HG02588 (cell line): ENCODE data around the gene GP1BB.

Experiments used
- ATAC-seq: cut with Tn5 transposase; IDR thresholded peaks from one replicate; pipeline ENCODE4 v1.9.1; 2021; ENCODE audit warnings: mild to moderate bottlenecking, moderate library complexity; ENCODE audit not compliant: unreplicated experiment

The GP1BB gene

DNA sequence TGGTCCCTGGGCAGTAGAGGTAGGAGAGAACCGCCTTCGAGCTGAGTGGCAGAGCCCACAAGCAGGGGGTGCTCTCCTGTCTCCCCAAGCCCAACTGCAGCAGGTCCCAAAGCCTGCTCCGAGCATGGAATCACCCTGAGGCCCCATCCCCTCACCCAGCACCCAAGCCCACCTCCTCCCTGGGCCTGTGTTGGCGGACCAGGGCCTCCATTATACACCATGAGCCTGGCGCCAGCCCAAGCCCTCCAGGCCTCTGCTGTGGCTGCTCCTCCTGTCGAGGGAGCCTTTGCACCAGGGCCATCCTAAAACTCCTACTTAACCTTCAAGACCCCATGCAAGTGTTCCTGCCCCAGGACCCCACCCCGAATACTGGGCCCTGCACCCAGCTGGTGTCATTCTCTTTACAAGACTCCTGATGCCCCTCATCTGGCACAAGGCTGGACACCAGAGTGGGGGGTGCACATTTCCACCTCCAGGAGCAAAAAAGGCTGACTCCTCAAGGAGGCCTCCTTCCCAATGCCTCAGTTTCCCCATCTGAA is 16.6 kb downstream of the GP1BB start:
- ATAC-seq: no peak

DNA sequence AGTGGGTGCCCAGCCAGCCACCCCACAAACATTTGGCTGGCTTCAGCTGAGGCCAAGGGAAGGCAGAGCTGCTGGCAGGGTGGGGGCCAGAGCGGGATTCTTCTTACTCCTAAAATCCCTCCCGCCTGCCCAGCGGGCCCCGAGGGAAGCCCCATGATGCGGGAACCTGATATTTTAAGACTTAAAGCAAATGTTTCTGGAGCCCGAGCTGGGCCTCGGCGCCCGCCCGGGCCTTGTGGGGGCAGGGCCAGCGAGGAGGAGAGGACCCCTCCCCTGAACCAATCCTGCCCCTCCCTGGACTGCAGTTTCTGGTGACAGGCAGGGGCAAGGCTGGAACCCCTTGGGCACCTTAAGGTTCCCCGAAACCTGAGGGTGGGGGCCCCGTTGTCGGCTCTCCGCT is 17.2 kb downstream of the GP1BB start:
- ATAC-seq: no peak

DNA sequence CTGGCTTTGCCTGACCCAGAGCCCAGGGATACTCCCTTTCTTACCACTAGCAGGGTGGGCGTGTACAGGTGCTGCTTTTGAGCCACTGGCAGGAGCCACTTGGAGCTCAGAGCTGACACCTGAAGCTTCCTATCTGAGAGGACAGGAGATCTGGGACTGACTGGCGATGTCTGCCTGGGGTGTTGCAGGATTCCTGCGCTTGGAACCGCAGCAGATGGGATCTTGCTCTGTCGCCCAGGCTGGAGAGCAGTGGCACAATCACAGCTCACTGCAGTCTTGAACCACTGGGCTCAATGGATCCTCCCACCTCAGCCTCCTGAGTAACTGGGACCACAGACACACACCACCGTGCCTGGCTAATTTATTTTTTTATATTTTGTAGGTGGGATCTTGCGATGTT is 17.7 kb downstream of the GP1BB start:
- no peak for ATAC-seq

DNA sequence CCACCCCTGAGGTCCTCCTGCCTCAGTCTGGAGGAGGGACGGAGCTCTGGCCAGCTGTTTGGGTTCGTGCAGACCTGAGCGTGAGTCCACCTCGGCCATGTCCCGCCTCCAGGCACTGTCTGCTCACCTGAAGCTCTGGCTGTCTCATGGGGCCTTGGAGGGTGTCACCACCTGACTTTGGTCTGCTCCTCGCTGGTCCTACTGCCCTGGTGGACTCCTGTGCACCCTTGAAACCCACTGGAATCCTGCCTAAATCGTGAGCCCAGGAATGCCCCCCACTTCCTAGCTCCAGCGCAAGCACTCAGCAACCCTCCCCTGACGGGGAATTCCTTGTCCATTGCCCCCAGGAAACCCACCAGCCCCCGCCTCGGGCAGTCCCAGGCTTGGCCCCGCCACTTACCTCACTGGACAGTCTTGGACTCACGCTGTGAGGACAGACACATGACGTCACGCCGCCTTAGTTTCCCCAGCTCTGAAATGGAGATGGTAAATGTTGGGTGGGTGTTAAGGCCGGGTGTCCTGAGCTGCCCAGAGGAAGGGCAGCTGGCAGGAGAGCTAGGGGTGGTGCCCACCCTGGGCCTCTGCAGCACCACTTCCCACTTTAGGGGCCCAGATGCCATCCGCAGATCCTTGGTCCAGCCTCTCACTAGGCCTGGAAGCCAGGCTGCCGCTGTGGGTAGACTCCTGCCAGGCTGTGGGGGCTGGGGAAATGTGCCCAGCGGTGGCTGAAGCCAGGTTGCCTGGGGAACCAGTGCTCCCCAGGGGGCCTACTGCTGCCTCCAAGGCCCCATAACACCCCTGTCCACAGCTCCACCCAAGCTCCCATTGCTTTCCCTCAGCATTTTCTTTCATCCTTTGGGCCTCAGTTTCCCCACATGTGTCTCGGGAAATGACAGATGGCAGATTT is 19.1 kb downstream of the GP1BB start:
- ATAC-seq: no peak

DNA sequence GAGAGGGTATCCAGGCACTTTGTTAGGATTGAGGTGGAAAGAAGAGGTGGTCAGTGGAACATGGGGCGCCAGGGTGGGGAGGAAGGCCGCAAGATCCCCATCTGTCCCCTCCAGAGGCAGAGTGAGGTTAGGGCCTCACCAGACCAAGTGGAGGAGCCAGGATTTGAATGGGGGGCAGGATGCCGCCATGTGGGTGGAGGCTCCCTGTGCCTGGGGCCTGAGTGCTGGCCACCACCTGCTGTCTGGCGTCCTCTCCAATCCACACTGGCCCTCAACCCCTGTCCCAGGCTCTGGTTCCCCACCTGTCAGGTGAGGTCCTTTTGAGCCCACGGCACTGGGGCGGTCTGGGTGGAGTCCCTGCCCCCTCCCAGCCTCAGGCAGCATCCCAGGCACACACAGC is 19.7 kb downstream of the GP1BB start:
- no peak for ATAC-seq

DNA sequence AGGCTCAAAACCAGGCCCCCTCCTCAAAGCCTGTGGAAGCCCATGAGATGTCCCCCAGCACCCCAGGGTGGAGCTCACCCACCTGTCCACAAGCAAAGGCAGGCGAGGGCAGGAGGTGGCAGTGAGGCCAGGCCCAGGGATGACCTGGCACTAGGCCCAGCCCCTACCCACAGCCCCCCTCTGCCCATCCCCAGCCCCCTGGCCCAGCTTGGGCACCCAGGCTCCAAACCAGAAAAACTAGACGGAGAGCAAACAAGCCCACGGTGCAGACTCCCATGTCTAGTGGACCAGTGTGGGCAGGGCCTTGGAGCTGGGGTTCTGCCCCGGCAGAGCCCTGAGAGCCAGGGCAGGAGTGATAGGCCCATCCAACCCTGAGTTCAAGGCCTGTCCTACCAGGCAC is 20.3 kb downstream of the GP1BB start:
- ATAC-seq: no peak

DNA sequence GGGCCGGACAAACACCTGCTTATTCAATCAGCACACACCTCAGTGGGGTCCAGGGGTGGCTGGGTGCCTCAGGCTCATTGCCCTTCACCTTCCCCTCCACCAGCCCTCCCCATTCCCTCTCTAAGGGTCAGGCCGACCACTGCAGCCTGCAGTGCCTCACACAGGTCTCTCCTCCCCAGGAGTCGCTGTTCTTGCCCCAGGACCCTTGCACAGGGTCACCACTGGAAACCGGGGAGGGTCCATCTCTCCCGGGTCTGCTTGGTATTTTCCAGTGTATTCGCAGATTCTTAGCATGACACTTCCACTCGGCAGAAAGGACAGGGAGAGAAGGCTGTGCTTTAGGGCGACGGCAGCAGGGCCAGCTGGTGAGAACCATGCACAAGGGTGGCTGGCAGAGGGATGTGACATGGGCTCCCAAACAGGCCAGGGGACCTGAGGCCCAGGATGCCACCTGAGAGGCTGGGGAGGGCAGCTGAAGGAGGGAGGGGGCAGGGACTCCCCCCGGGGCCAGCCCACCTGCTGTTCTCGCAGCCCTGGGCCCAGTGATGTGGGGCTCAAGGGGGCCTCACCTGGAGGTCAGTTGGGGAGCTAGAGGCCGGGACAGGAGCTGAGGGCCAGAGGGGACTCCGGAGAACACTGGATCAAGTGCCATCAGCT is 21.1 kb downstream of the GP1BB start:
- no peak for ATAC-seq

DNA sequence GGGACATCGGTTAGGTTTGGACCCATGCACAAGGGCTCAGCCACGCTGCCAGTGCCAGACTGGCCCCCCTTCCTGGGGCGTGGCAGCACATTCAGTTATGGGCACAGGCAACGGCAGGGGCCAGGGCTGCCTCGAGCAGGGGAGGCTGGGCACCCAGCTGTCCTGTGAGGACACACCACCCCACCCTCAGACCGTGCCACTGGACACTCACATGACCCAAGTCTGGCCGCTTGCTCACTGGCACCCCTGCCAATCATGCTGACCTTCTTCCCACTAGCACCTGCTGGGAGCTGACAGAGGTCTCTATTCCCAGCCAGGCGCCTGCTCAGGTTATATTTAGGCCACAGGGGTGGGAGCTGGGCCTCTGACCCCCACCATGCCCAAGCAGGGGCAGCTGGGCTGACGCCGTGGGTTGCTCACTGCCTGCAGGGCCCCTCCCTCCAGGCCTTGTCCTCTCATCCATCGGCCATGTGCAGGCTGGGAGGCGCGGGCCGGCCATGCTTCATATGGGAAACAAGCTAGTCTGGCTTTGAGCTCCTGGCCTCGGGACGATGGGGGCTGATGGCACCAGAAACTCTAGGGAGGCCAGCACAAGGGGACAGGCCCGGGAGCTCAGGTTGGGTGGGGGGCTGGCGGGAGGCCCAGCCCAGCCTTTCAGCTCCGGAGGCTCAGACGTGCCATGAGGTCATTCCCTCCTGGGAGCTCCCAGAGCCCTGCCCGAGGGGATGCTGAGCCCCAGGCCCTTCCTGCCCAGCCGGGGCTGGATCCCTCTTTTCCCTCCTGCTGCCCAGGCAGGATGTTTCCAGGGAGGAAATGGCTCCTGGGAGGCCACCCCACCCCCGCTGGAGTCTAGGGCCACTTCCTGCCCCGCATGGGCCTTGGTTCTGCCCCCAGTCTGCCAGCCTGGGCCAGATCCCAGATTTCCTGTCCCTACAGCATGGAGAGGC is 22.1 kb downstream of the GP1BB start:
- no peak for ATAC-seq

DNA sequence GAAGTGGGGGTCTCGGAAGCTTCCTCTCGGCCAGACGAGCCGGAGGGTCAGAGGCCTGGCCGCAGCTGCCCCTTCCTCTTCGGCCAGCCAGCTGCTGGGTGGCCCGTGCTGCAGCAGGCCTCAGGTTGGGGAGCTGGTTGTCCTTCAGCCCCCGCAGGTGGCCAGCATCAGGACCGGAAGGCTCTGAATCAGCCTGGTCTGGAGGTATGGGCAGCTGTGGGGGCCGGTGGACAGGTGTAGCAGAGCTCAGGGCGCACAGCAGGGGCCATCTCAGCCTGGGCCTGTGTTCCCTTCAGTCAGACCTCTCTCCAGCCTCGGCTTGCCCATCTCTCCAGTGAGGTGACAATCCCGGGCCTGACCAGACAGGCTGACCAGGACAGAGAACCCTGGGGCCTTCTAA is 23.4 kb downstream of the GP1BB start:
- no peak for ATAC-seq

DNA sequence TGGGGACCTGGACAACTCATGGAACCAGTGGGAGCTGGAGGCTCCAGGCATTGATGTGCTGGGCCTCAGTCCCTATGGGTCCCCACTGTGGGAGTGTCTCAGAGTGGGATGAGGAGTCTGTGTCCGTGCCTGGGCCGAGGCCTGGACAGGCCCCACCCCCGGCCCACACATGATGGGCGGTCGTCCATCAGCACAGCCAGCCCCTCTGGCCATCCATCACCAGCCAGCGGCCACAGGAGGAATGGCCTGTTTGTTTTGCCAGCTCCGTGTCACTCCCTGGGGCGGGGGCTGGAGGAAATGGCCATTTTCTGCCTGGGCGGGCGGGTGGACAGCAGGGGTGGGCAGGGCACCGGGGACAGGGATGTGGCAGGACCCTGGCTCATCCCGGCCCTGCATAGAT is 24.2 kb downstream of the GP1BB start:
- ATAC-seq: no peak

DNA sequence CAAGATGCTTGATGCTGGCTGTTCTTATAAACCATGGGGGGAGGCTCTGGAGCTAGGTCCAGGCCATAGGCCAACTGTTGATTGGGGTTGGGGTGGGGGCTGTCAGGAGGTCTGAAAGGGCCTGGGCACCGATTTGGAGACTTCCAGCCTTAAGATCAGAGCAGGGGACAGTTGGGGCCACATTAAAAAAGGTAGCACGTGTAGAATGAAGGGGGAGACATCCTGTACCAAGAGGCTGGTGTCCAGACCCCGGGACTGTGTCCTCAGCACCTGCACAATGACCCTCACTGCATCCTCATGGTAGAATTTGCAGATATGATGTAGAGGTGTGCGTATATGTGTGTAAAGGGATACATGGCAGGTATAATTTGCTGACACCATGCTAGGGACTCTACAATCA is 24.8 kb downstream of the GP1BB start:
- ATAC-seq: no peak

DNA sequence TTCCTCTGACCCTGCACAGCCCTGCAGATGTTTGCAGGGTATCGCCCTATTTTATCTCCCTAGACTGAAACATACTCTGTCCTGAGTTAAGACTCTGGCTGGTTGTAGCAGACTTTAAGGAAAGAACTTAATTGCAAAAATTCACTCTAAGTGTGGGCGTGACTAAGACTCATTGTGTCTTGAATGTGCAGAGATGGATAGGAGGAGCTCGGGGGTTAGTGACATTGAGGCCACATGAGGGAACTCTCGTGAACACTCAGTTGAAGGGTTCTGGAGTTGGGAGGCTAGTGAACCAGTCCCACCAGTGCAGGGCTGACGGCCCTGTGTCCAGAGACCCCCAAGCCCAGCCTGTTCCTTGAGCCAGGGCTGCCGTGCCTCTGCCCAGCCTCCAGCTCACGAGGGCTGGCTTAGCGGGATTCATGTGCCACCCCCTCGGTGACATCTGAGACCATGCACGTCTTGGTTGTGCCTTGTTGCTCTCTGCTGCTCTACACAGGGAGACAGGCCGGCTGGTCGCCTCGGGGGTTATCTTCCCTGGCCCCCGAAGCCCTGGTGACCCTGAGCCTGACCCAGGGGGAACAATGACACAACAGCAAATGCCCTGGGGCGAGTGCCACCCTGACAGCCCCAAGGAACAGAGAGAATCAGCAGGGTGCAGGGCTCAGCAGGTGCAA is 25.8 kb downstream of the GP1BB start:
- ATAC-seq: no peak

DNA sequence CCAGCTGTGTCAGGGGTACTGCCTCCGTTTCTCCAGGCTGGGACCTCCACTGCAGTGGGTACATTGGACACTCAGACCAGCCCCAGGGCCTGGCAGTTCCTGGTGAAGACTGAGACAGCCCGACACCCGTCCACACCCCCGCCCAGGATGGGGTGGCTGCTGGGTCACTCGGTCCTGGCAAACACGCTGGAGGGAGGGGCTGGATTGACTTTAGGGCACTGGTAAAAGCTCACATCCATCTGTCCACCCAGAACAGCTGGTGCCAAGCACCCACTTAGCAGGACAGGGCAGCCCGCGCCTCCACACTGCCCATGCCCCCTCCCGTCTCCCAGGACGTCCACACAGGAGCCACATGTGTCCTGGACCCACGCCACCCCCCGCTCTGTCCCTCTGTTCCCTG is 26.5 kb downstream of the GP1BB start:
- ATAC-seq: no peak

DNA sequence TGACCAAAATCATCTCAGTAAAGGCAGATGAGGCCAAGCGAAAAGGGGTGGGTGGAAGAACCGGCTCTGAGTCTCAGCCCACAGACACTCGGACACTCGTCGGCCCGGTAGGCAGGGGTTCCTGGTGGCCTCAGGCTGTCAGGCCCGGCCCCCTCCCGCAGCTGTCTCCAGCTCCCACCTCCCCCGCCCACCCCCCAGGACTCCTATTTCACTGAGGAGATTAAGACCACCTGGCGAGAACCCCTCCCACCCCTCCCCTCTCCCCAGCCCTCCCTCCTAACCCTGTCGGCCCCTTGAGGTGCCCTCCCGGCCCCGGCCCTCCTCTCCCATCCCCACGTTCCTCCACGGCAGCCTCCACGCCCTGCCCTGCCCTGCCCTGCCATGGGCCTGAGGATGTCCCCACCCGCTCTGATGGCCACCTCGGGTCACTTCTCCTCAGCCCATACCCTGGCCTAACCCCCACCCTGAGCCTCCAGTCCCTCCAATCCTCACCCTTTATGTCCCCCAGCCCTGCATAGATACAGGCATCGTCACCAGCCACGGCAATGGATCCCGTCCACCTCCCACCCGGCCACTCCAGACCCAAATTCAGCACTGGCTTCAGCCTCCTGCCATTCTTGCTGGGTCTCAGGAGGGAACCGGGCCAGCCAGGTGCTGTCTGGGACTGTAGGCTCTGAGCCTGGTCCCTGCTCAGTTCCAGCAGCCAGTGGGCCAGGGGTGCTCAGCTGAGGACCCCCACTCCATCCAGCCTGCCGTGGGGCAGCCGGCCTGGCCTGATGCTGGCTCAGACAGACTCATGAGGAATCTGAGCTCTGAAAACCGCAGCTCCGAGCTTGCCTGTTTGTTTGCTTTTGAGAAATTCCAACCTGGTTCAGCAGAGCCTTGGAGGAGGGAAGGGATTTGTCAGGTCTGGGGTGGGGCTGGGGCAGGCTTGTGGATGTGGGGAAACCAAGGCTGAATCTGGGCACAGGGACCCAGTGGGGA is 27.5 kb downstream of the GP1BB start:
- ATAC-seq: no peak

DNA sequence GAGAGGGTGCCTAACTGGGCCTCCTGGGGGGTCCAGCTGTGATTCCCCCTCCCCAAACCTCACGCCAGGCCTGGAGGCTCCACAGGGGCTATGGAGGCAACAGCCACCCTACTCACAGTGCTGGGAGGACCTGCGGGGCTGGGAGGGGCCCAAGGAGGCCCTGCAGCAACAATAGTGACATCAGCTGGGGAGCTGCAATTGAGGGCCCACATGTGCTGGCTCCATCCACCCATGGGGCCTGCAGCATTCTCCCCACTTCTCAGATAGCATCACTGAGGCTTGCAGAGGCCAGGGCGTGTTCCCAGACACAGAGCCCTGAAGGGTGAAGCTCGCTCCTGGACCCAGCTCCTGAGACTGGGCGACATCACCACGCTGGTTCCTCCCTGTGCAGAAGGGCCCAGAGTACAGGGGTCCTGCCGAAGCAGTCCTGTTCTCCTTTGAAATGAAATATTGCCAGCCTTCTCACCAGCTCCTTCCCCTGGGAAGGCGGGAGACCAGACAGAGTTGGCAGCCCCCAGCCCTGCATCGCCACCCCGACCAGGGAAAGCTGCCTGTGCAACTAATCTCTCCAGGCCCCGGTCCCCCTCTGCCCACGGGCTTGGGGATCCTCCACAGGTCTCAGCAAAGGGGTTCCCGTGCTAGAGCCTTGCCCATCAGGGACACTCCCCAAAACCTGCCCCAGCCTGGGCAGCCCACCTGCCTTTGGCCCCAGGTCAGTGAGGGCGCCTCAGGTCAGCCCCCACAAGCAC is 28.3 kb downstream of the GP1BB start:
- no peak for ATAC-seq

DNA sequence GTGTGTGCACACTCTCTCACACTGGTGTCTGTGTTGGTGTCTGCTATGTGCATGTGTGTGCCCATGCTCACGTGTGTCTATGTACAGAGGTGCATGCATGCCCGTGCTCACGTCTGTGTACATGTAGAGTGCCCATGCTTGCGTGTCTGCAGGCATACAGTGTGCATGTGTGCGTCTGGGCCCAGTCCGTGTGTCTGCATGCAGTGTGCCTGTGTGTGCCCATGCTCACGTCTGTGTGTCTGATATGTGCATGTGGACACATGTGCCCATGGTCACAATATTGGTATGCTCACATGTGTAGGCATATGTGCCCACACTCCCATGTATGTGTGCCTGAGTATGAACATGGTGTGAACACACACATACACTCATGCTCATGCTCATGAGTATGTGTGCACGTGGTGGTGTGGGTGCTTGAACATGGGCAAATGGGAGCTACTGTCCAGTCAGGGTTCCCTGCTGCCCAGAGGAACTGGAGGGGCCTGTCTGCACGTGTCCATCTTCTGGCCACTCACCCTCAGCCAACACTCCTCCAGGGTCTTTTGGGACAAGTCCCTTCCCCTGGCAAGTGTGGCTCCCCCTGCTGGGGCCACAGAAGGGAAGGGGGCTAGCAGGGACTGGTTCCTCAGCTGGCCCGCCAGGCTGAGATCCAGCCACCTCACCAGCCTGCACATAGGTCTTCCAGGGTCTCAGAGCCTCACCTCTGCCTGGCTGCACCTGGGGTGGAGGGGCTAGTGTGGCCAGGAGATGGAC is 29.9 kb downstream of the GP1BB start:
- ATAC-seq: no peak

DNA sequence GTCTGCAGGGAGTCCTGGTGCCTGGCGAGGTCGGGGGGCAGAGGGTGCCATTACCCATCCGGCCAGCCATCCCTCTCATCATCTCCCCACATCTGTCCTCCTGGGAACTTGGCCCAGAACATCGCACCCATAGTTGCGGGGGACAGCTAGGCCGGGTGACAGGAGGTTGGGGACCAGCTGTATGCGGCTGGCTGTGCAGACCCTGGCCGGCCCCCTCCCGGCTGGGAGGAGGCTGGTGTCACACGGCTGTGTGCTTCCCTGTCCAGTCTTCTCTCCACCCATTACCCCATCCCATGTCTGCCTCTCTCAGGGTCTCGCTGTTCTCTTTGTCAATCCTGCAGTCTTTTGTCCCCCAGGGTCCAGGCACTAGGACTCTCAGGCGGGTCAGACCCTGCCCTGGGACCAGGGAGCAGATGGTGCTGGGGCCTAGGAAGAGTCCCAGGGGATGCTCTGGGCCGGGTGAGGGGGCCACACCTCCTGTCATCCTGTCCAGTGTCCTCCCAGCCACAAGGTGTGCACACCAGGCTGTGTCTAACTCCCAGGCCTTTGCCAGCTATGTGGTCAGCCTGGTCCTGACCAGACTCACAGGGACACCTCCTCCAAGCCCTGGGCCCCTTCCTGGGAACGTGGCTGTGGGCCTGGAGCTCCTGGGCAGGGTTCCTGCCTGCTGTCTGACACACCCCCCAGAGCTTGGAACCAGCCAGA is 30.8 kb downstream of the GP1BB start:
- no peak for ATAC-seq
